Measurements from ENCODE around the gene ARRDC3. TPM values are rescaled to one million over a fixed set of nuclear protein-coding genes. Genes with fewer than 3 reads are reported as not detected.

ARRDC3 gene
- total and polyA plus RNA-seq, 2 of the 8 experiments (the other 6 are each of a cell fraction or from before 2014, with no cell fraction given): 2.9 to 5.7 TPM

DNA sequence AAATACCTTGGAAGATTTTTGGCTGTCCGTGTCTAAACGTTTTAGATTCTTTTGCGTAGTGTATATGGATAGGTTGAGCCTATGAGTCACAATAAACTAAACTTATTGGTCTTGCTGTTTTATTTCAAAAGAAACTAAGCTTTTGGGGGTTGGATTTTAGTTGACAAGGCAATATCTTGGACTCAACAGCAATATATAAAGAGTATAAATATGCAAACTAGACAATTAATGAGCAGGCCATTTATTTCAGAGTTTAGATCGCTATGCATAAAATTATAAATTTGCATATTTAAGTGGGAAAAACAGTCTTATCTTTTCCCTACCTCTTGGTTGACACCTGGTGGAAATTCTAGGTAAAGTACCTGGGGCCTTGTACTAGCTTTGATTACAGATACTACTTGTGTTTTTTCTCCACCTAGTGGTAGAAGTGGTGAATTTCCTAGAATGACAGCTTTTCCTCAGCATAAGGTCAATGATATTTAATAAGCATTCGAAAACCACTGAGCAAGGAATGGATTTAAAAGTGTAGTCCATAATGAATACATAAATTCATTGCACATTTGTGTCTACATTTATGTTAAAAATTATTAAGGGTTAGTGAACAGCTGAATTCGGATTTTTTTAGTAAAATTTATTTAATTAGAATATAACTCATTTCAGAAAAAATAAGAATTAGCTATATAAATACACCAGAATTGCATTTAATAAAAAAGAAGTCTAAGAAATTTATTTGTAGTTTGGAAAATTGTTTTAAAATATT is 1.7 kb upstream of the ARRDC3 start (continued):
- TF ChIP-seq, protein P1, sequence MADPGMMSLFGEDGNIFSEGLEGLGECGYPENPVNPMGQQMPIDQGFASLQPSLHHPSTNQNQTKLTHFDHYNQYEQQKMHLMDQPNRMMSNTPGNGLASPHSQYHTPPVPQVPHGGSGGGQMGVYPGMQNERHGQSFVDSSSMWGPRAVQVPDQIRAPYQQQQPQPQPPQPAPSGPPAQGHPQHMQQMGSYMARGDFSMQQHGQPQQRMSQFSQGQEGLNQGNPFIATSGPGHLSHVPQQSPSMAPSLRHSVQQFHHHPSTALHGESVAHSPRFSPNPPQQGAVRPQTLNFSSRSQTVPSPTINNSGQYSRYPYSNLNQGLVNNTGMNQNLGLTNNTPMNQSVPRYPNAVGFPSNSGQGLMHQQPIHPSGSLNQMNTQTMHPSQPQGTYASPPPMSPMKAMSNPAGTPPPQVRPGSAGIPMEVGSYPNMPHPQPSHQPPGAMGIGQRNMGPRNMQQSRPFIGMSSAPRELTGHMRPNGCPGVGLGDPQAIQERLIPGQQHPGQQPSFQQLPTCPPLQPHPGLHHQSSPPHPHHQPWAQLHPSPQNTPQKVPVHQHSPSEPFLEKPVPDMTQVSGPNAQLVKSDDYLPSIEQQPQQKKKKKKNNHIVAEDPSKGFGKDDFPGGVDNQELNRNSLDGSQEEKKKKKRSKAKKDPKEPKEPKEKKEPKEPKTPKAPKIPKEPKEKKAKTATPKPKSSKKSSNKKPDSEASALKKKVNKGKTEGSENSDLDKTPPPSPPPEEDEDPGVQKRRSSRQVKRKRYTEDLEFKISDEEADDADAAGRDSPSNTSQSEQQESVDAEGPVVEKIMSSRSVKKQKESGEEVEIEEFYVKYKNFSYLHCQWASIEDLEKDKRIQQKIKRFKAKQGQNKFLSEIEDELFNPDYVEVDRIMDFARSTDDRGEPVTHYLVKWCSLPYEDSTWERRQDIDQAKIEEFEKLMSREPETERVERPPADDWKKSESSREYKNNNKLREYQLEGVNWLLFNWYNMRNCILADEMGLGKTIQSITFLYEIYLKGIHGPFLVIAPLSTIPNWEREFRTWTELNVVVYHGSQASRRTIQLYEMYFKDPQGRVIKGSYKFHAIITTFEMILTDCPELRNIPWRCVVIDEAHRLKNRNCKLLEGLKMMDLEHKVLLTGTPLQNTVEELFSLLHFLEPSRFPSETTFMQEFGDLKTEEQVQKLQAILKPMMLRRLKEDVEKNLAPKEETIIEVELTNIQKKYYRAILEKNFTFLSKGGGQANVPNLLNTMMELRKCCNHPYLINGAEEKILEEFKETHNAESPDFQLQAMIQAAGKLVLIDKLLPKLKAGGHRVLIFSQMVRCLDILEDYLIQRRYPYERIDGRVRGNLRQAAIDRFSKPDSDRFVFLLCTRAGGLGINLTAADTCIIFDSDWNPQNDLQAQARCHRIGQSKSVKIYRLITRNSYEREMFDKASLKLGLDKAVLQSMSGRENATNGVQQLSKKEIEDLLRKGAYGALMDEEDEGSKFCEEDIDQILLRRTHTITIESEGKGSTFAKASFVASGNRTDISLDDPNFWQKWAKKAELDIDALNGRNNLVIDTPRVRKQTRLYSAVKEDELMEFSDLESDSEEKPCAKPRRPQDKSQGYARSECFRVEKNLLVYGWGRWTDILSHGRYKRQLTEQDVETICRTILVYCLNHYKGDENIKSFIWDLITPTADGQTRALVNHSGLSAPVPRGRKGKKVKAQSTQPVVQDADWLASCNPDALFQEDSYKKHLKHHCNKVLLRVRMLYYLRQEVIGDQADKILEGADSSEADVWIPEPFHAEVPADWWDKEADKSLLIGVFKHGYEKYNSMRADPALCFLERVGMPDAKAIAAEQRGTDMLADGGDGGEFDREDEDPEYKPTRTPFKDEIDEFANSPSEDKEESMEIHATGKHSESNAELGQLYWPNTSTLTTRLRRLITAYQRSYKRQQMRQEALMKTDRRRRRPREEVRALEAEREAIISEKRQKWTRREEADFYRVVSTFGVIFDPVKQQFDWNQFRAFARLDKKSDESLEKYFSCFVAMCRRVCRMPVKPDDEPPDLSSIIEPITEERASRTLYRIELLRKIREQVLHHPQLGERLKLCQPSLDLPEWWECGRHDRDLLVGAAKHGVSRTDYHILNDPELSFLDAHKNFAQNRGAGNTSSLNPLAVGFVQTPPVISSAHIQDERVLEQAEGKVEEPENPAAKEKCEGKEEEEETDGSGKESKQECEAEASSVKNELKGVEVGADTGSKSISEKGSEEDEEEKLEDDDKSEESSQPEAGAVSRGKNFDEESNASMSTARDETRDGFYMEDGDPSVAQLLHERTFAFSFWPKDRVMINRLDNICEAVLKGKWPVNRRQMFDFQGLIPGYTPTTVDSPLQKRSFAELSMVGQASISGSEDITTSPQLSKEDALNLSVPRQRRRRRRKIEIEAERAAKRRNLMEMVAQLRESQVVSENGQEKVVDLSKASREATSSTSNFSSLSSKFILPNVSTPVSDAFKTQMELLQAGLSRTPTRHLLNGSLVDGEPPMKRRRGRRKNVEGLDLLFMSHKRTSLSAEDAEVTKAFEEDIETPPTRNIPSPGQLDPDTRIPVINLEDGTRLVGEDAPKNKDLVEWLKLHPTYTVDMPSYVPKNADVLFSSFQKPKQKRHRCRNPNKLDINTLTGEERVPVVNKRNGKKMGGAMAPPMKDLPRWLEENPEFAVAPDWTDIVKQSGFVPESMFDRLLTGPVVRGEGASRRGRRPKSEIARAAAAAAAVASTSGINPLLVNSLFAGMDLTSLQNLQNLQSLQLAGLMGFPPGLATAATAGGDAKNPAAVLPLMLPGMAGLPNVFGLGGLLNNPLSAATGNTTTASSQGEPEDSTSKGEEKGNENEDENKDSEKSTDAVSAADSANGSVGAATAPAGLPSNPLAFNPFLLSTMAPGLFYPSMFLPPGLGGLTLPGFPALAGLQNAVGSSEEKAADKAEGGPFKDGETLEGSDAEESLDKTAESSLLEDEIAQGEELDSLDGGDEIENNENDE (IDR thresholded peaks at IDR 0.05; ENCODE audit: insufficient replicate concordance, low read length): peak; percentile 72
- TF ChIP-seq, protein P2, sequence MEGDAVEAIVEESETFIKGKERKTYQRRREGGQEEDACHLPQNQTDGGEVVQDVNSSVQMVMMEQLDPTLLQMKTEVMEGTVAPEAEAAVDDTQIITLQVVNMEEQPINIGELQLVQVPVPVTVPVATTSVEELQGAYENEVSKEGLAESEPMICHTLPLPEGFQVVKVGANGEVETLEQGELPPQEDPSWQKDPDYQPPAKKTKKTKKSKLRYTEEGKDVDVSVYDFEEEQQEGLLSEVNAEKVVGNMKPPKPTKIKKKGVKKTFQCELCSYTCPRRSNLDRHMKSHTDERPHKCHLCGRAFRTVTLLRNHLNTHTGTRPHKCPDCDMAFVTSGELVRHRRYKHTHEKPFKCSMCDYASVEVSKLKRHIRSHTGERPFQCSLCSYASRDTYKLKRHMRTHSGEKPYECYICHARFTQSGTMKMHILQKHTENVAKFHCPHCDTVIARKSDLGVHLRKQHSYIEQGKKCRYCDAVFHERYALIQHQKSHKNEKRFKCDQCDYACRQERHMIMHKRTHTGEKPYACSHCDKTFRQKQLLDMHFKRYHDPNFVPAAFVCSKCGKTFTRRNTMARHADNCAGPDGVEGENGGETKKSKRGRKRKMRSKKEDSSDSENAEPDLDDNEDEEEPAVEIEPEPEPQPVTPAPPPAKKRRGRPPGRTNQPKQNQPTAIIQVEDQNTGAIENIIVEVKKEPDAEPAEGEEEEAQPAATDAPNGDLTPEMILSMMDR (IDR thresholded peaks at IDR 0.05; ENCODE audit: control extremely low read depth in 1 of 3, insufficient read depth in 1 of 3, low read depth in 1 of 3, low read length in 3 of 3): peak in 2 of 3 experiments; percentile 85 to 98; a peak in 3 of 4 replicates
- TF ChIP-seq CBX8 (IDR thresholded peaks at IDR 0.05; ENCODE audit: borderline replicate concordance, low read depth, low read length) (no peak), RAD21 (IDR thresholded peaks at IDR 0.05 in 1 of 2, conservative IDR thresholded peaks at IDR 0.05 in 1 of 2; ENCODE audit: low read depth in 2 of 2, low read length in 2 of 2) (peak; percentile 92 to 95), JUND (IDR thresholded peaks at IDR 0.05; ENCODE audit: low read length) (0 out of 2 replicates have a peak, but pooled peaks have one; percentile 20)
